ENCODE measurements around the gene SETD1A.
A peak's percentile ranks its signal among the peaks of the same experiment; 100 is the strongest.

SETD1A gene

GRCh38 chr16:30925632-30925987 lies 31.9 kb upstream of the SETD1A start:
- ATAC-seq (ENCODE audit: low read depth), result no peak
- H3K36me3 ChIP-seq (ENCODE audit: low read depth), result peaks cover 3% of the 10 kb centered on the region
- no peak for DNase-seq (ENCODE audit: low spot score)
- no peaks in the 10 kb centered on the region for H3K27me3 ChIP-seq (ENCODE audit: insufficient read depth, poor library complexity, severe bottlenecking)
- peak overlapping the region; percentile 68 for H3K27ac ChIP-seq (ENCODE audit: poor library complexity, severe bottlenecking)
- TF ChIP-seq CTCF (IDR thresholded peaks at IDR 0.05; ENCODE audit: poor library complexity, severe bottlenecking), result no peak
- no peak overlapping the region for H3K4me3 ChIP-seq (ENCODE audit: severe bottlenecking)
- H3K4me1 ChIP-seq (ENCODE audit: insufficient read depth, poor library complexity, severe bottlenecking), result peaks cover 2% of the 10 kb centered on the region
- no peaks in the 10 kb centered on the region for H3K9me3 ChIP-seq (ENCODE audit: severe bottlenecking)

- Histone ChIP-seq H3K4me1 (ENCODE audit: insufficient read depth, poor library complexity, severe bottlenecking) (peaks cover 2% of the 10 kb centered on the region), H3K9me3 (ENCODE audit: severe bottlenecking) (no peaks in the 10 kb centered on the region), H3K27me3 (ENCODE audit: insufficient read depth, poor library complexity, severe bottlenecking) (no peaks in the 10 kb centered on the region), H3K36me3 (ENCODE audit: low read depth) (peaks cover 9% of the 10 kb centered on the region), H3K4me3 (ENCODE audit: severe bottlenecking) (no peak overlapping the region), H3K27ac (ENCODE audit: poor library complexity, severe bottlenecking) (no peak overlapping the region)
- DNase-seq (ENCODE audit: low spot score) (no peak), ATAC-seq (ENCODE audit: low read depth) (no peak)
- no peak for TF ChIP-seq CTCF (IDR thresholded peaks at IDR 0.05; ENCODE audit: poor library complexity, severe bottlenecking)
Observed at GRCh38 chr16:30925995-30926811, 31.4 kb upstream of the SETD1A start.

GRCh38 chr16:30926937-30927788 lies 30.4 kb upstream of the SETD1A start:
- Histone ChIP-seq H3K9me3 (ENCODE audit: severe bottlenecking) (no peaks in the 10 kb centered on the region), H3K27ac (ENCODE audit: poor library complexity, severe bottlenecking) (no peak overlapping the region), H3K27me3 (ENCODE audit: insufficient read depth, poor library complexity, severe bottlenecking) (no peaks in the 10 kb centered on the region), H3K36me3 (ENCODE audit: low read depth) (peaks cover 18% of the 10 kb centered on the region), H3K4me1 (ENCODE audit: insufficient read depth, poor library complexity, severe bottlenecking) (no peaks in the 10 kb centered on the region), H3K4me3 (ENCODE audit: severe bottlenecking) (no peak overlapping the region)
- ATAC-seq (ENCODE audit: low read depth), result no peak
- DNase-seq (ENCODE audit: low spot score), result no peak
- TF ChIP-seq CTCF (IDR thresholded peaks at IDR 0.05; ENCODE audit: poor library complexity, severe bottlenecking), result no peak

GRCh38 chr16:30927789-30928378 lies 29.7 kb upstream of the SETD1A start:
- ATAC-seq (ENCODE audit: low read depth) (peak; percentile 44), DNase-seq (ENCODE audit: low spot score) (no peak)
- TF ChIP-seq CTCF (IDR thresholded peaks at IDR 0.05; ENCODE audit: poor library complexity, severe bottlenecking), result no peak
- peaks cover 21% of the 10 kb centered on the region for H3K36me3 ChIP-seq (ENCODE audit: low read depth)
- no peaks in the 10 kb centered on the region for H3K27me3 ChIP-seq (ENCODE audit: insufficient read depth, poor library complexity, severe bottlenecking)
- H3K4me1 ChIP-seq (ENCODE audit: insufficient read depth, poor library complexity, severe bottlenecking), result no peaks in the 10 kb centered on the region
- no peaks in the 10 kb centered on the region for H3K9me3 ChIP-seq (ENCODE audit: severe bottlenecking)
- no peak overlapping the region for H3K4me3 ChIP-seq (ENCODE audit: severe bottlenecking)
- H3K27ac ChIP-seq (ENCODE audit: poor library complexity, severe bottlenecking), result no peak overlapping the region

Measured in RWPE2 (cell line).